Esophagus muscularis mucosa (tissue), 4 donors: Measurements from ENCODE around the gene ZNF446. TPM values are rescaled to one million over a fixed set of nuclear protein-coding genes. Genes with fewer than 3 reads are reported as not detected.
"Not testable (repeated sequence)": the region's sequence is repeated elsewhere in the genome, so short reads cannot be mapped to it uniquely, and the experiment has no call there.

Experiments used
- DNase-seq: peaks from one replicate; pipeline ENCODE4 v3.0.0-alpha.2; 2017; ENCODE audit errors: extremely low spot score
- H3K27ac ChIP-seq, 4 donors: fragments of 200-600 bp; sonication (generic); replicated peaks in 1 of 4; 1 replicate in 3 of 4; 2 replicates in 1 of 4; pipeline ENCODE4 v1.5.1; 2016 to 2019; ENCODE audit warnings: mild to moderate bottlenecking in 1 of 4
- H3K27me3 ChIP-seq, 4 donors: fragments of 200-600 bp; sonication (generic); one replicate each; pipeline versions ENCODE4 v1.5.1 to v1.6.0; 2016 to 2019
- H3K36me3 ChIP-seq, 4 donors: fragments of 200-600 bp; sonication (generic); one replicate each; pipeline ENCODE4 v1.5.1; 2016 to 2019
- H3K4me1 ChIP-seq, 4 donors: fragments of 200-600 bp; sonication (generic); one replicate each; pipeline ENCODE4 v1.5.1; 2016 to 2019
- H3K4me3 ChIP-seq, 4 donors: fragments of 200-600 bp; sonication (generic); 1 replicate in 2 of 4; 2 replicates in 2 of 4; pipeline ENCODE4 v1.5.1; 2016 to 2019; ENCODE audit warnings: mild to moderate bottlenecking in 4 of 4, moderate library complexity in 1 of 4
- H3K9me3 ChIP-seq, 4 donors: fragments of 200-600 bp; sonication (generic); 1 replicate in 3 of 4; 2 replicates in 1 of 4; pipeline ENCODE4 v1.5.1; 2016 to 2019
- CTCF ChIP-seq, 3 experiments: fragments of 200-600 bp in 2 of 3; fragments of 450-650 bp in 1 of 3; sonication (generic) in 2 of 3; IDR thresholded peaks; one replicate each; pipeline ENCODE4 v1.5.1; 2017 to 2019; ENCODE audit warnings: antibody characterized with exemption in 3 of 3, mild to moderate bottlenecking in 2 of 3, moderate library complexity in 1 of 3
- EP300 ChIP-seq: sonication (generic); formaldehyde crosslinking; IDR thresholded peaks from one replicate; pipeline ENCODE4 v1.6.1; 2017; ENCODE audit warnings: antibody characterized with exemption
- POLR2A ChIP-seq: fragments of 450-650 bp; IDR thresholded peaks from one replicate; pipeline ENCODE4 v1.6.1; 2017; ENCODE audit warnings: antibody characterized with exemption, moderate library complexity, mild to moderate bottlenecking, low read depth
- POLR2AphosphoS5 ChIP-seq, 2 donors: sonication (generic); formaldehyde crosslinking; IDR thresholded peaks; one replicate each; pipeline ENCODE4 v1.6.1; 2017; ENCODE audit warnings: antibody characterized with exemption in 2 of 2
- WGBS: methylation state at CpG from one replicate; pipeline ENCODE4 v1.1.5; 2018; 5-methylcytosine and 5-hydroxymethylcytosine counted together
- intact Hi-C: fragments of 100-400 bp; cut with DNase I; formaldehyde crosslinking; loops from one replicate; pipeline ENCODE4 v1.15.1; 2023
- total RNA-seq, 4 donors: library from RNA; depleted of rRNA; stranded (reverse); fragments of >200 nt; gene quantifications; one replicate each; pipeline versions ENCODE4 v1.1.0 to v1.2.1, GENCODE V29; 2016

The ZNF446 gene
- total RNA-seq, 4 donors from 2014 or later = 13.7 to 20.4 (median 17.0) TPM

- Histone ChIP-seq H3K36me3 (no peaks in the 10 kb centered on the region), H3K27ac (peak overlapping the region; percentile 72 to 85 (median 80)), H3K4me3 (peak overlapping the region; percentile 55 to 66 (median 62)), H3K27me3 (no peaks in the 10 kb centered on the region), H3K4me1 (peaks cover 16 to 29% (median 23%) of the 10 kb centered on the region in 4 donors), H3K9me3 (no peaks in the 10 kb centered on the region)
- peak; percentile 80 to 96 for TF ChIP-seq POLR2AphosphoS5 (IDR thresholded peaks at IDR 0.05)
- TF ChIP-seq POLR2A = no peak
- TF ChIP-seq CTCF (IDR thresholded peaks at IDR 0.05) = peak in 2 of 3 experiments; percentile 23 to 41
- peak; percentile 100 for DNase-seq
- intact Hi-C loops = no loop called here
- 6% methylated on average over 12 of the region's 60 CpGs for WGBS
Measured at GRCh38 chr19:58499021-58499927, 23.1 kb downstream of the ZNF446 start.

GRCh38 chr19:58500242-58500641 is 24.1 kb downstream of the ZNF446 start:
- no peaks in the 10 kb centered on the region for H3K27me3 ChIP-seq
- DNase-seq = no peak
- H3K4me3 ChIP-seq = peak overlapping the region; percentile 55 to 66 (median 62)
- intact Hi-C loops = no loop called here
- no peaks in the 10 kb centered on the region for H3K9me3 ChIP-seq
- H3K4me1 ChIP-seq = peaks cover 16 to 29% (median 23%) of the 10 kb centered on the region in 4 donors
- H3K27ac ChIP-seq = peak overlapping the region in 1 of 4 donors; percentile 75
- 96% methylated on average over 6 of the region's 14 CpGs for WGBS
- no peaks in the 10 kb centered on the region for H3K36me3 ChIP-seq
- TF ChIP-seq CTCF (IDR thresholded peaks at IDR 0.05) (no peak), POLR2AphosphoS5 (IDR thresholded peaks at IDR 0.05) (no peak), POLR2A (no peak), EP300 (no peak)

GRCh38 chr19:58507602-58508223 is 31.6 kb downstream of the ZNF446 start:
- 83% methylated on average over 7 of the region's 8 CpGs for WGBS
- DNase-seq, intact Hi-C loops, H3K27me3 ChIP-seq, H3K4me3 ChIP-seq, H3K36me3 ChIP-seq, H3K4me1 ChIP-seq, H3K27ac ChIP-seq, H3K9me3 ChIP-seq: not testable (repeated sequence)

GRCh38 chr19:58509731-58510083 is 33.6 kb downstream of the ZNF446 start:
- Histone ChIP-seq H3K27ac (no peak overlapping the region), H3K9me3 (no peaks in the 10 kb centered on the region), H3K27me3 (no peaks in the 10 kb centered on the region), H3K4me1 (peaks cover 10 to 19% (median 16%) of the 10 kb centered on the region in 4 donors), H3K4me3 (no peak overlapping the region), H3K36me3 (peaks cover 0 to 9% (median 4%) of the 10 kb centered on the region in 4 donors)
- TF ChIP-seq POLR2AphosphoS5 (IDR thresholded peaks at IDR 0.05) = no peak
- no peak for DNase-seq
- intact Hi-C loops = no loop called here
- 91% methylated on average over 7 of the region's 11 CpGs for WGBS

- 86% methylated on average over 8 of the region's 8 CpGs for WGBS
- Histone ChIP-seq H3K36me3 (peaks cover 0 to 14% (median 5%) of the 10 kb centered on the region in 4 donors), H3K4me1 (peaks cover 16 to 22% (median 21%) of the 10 kb centered on the region in 4 donors), H3K27ac (no peak overlapping the region), H3K9me3 (no peaks in the 10 kb centered on the region), H3K27me3 (no peaks in the 10 kb centered on the region), H3K4me3 (no peak overlapping the region)
- no peak for TF ChIP-seq EP300
- no peak for TF ChIP-seq POLR2AphosphoS5 (IDR thresholded peaks at IDR 0.05)
- TF ChIP-seq POLR2A = no peak
- TF ChIP-seq CTCF (IDR thresholded peaks at IDR 0.05) = no peak
- intact Hi-C loops = no loop called here
- no peak for DNase-seq
Measured at GRCh38 chr19:58510084-58510862, 34.1 kb downstream of the ZNF446 start.
